Breast epithelium (tissue), 4 donors: Measurements from ENCODE around the gene LDB3. TPM values are rescaled to one million over a fixed set of nuclear protein-coding genes. Genes with fewer than 3 reads are reported as not detected.

Source experiments
- DNase-seq, 2 donors: peaks; one replicate each; pipeline ENCODE4 v3.0.0-alpha.2; 2019; ENCODE audit warnings: low spot score in 2 of 2
- H3K27ac ChIP-seq, 2 donors: fragments of 200-600 bp; sonication (generic) in 1 of 2; one replicate each; pipeline ENCODE4 v1.5.1; 2016 to 2019; ENCODE audit warnings: mild to moderate bottlenecking in 1 of 2
- H3K27me3 ChIP-seq, 2 donors: fragments of 200-600 bp; sonication (generic) in 1 of 2; one replicate each; pipeline versions ENCODE4 v1.5.1 to v1.6.0; 2017 to 2019; ENCODE audit warnings: control low read depth in 1 of 2, mild to moderate bottlenecking in 1 of 2
- H3K36me3 ChIP-seq: fragments of 200-600 bp; one replicate; pipeline ENCODE4 v1.5.1; 2019
- H3K4me1 ChIP-seq, 2 donors: fragments of 200-600 bp; sonication (generic); one replicate each; pipeline ENCODE4 v1.5.1; 2016 to 2019; ENCODE audit warnings: control low read depth in 1 of 2
- H3K4me3 ChIP-seq, 3 donors: fragments of 200-600 bp; sonication (generic); 1 replicate in 2 of 3; 2 replicates in 1 of 3; pipeline ENCODE4 v1.5.1; 2016 to 2019; ENCODE audit warnings: mild to moderate bottlenecking in 3 of 3, moderate library complexity in 2 of 3
- H3K9me3 ChIP-seq, 2 donors: fragments of 200-600 bp; sonication (generic) in 1 of 2; one replicate each; pipeline ENCODE4 v1.5.1; 2016 to 2019; ENCODE audit warnings: control low read depth in 1 of 2
- CTCF ChIP-seq, 3 donors: fragments of 450-650 bp; IDR thresholded peaks; one replicate each; pipeline ENCODE4 v1.5.1; 2016 to 2017; ENCODE audit warnings: antibody characterized with exemption in 3 of 3, mild to moderate bottlenecking in 3 of 3, moderate library complexity in 3 of 3
- POLR2A ChIP-seq: fragments of 450-650 bp; IDR thresholded peaks from one replicate; pipeline ENCODE4 v1.6.1; 2016; ENCODE audit warnings: antibody characterized with exemption, mild to moderate bottlenecking, moderate library complexity
- POLR2AphosphoS5 ChIP-seq, 3 donors: sonication (generic); formaldehyde crosslinking; IDR thresholded peaks; one replicate each; pipeline ENCODE4 v1.6.1; 2017; ENCODE audit warnings: antibody characterized with exemption in 3 of 3
- intact Hi-C: fragments of 100-400 bp; cut with DNase I; formaldehyde crosslinking; loops from one replicate; pipeline ENCODE4 v1.15.1; 2023; ENCODE audit warnings: low total_unique reads
- total RNA-seq, 3 donors: library from RNA; depleted of rRNA; stranded (reverse); fragments of >200 nt; gene quantifications; one replicate each; pipeline ENCODE4 v1.1.0, GENCODE V29; 2016

Gene LDB3
- total RNA-seq, 3 donors from 2014 or later: 0.98 to 2.9 (median 1.3) TPM

- Histone ChIP-seq H3K9me3 (no peaks in the 10 kb centered on the region), H3K4me3 (no peak overlapping the region), H3K27me3 (no peaks in the 10 kb centered on the region), H3K4me1 (no peaks in the 10 kb centered on the region), H3K27ac (no peak overlapping the region), H3K36me3 (no peaks in the 10 kb centered on the region)
- TF ChIP-seq CTCF (IDR thresholded peaks at IDR 0.05) (no peak), POLR2AphosphoS5 (IDR thresholded peaks at IDR 0.05) (no peak), POLR2A (no peak)
- intact Hi-C loops: no loop called here
- DNase-seq: no peak
Observed at GRCh38 chr10:86699541-86699940, 31.2 kb downstream of the LDB3 start.

GRCh38 chr10:86699991-86700840, 31.9 kb downstream of the LDB3 start:
- Histone ChIP-seq H3K9me3 (no peaks in the 10 kb centered on the region), H3K36me3 (no peaks in the 10 kb centered on the region), H3K27me3 (no peaks in the 10 kb centered on the region), H3K4me1 (no peaks in the 10 kb centered on the region), H3K27ac (no peak overlapping the region), H3K4me3 (no peak overlapping the region)
- no peak for DNase-seq
- intact Hi-C loops: no loop called here
- TF ChIP-seq POLR2A (no peak), POLR2AphosphoS5 (IDR thresholded peaks at IDR 0.05) (no peak), CTCF (IDR thresholded peaks at IDR 0.05) (no peak)

GRCh38 chr10:86700851-86701617, 32.7 kb downstream of the LDB3 start:
- H3K36me3 ChIP-seq: no peaks in the 10 kb centered on the region
- no peak for DNase-seq
- H3K4me1 ChIP-seq: no peaks in the 10 kb centered on the region
- H3K4me3 ChIP-seq: no peak overlapping the region
- intact Hi-C loops: no loop called here
- H3K27me3 ChIP-seq: no peaks in the 10 kb centered on the region
- H3K9me3 ChIP-seq: no peaks in the 10 kb centered on the region
- TF ChIP-seq POLR2AphosphoS5 (IDR thresholded peaks at IDR 0.05): no peak
- no peak for TF ChIP-seq POLR2A
- no peak overlapping the region for H3K27ac ChIP-seq

GRCh38 chr10:86703176-86703575, 34.9 kb downstream of the LDB3 start:
- H3K27me3 ChIP-seq: no peaks in the 10 kb centered on the region
- H3K4me3 ChIP-seq: no peak overlapping the region
- H3K4me1 ChIP-seq: no peaks in the 10 kb centered on the region
- DNase-seq: no peak
- intact Hi-C loops: no loop called here
- no peaks in the 10 kb centered on the region for H3K9me3 ChIP-seq
- TF ChIP-seq CTCF (IDR thresholded peaks at IDR 0.05) (no peak), POLR2A (no peak), POLR2AphosphoS5 (IDR thresholded peaks at IDR 0.05) (no peak)
- H3K27ac ChIP-seq: no peak overlapping the region
- no peaks in the 10 kb centered on the region for H3K36me3 ChIP-seq

GRCh38 chr10:86705139-86705538, 36.8 kb downstream of the LDB3 start:
- DNase-seq: no peak
- Histone ChIP-seq H3K27ac (no peak overlapping the region), H3K4me3 (no peak overlapping the region), H3K36me3 (no peaks in the 10 kb centered on the region), H3K9me3 (no peaks in the 10 kb centered on the region), H3K27me3 (no peaks in the 10 kb centered on the region), H3K4me1 (no peaks in the 10 kb centered on the region)
- intact Hi-C loops: no loop called here
- TF ChIP-seq POLR2AphosphoS5 (IDR thresholded peaks at IDR 0.05): no peak
- no peak for TF ChIP-seq CTCF (IDR thresholded peaks at IDR 0.05)
- no peak for TF ChIP-seq POLR2A
